HG02623 (cell line): Measurements from ENCODE around the gene SEMA4D.
A peak's percentile ranks its signal among the peaks of the same experiment; 100 is the strongest.

ENCODE experiments used
- ATAC-seq: cut with Tn5 transposase; IDR thresholded peaks from one replicate; pipeline ENCODE4 v1.9.1; 2021; ENCODE audit warnings: moderate library complexity; ENCODE audit not compliant: unreplicated experiment

SEMA4D gene

DNA sequence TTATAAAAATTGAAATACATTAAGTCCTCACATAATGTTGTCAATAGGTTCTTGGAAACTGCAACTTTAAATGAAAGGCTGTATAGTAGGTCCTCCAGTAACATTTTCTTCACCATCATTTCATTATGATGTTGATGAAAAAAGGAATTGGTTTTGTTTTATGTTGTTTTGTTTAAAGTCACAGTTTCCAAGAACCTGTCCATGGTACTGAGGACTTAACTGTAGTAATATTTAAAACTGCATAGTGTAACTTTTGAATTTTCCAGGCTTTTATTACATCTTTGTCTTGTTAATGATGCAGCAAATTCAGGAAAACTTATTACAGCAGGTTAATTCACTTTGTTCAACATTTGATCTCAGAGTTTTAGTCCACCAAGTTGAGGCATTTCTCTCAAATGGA, 168.0 kb downstream of the SEMA4D start:
- ATAC-seq, result no peak

DNA sequence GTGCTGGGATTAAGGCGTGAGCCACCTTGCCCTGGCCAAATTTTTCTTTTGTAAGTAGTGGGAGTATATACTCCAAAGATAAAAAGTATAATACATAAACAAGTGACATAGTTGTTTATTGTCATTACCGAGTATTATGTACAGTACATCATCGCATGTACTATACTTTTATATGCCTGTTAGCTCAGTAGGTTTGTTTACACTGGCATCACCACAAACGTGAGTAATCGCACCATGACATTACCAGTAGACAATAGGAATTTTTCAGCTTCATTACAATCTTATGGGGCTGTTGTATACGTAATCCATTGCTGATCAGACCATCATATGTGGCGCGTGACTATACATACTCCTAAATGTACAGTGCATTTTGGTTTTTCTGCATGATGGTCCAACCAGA, 169.8 kb downstream of the SEMA4D start:
- no peak for ATAC-seq

DNA sequence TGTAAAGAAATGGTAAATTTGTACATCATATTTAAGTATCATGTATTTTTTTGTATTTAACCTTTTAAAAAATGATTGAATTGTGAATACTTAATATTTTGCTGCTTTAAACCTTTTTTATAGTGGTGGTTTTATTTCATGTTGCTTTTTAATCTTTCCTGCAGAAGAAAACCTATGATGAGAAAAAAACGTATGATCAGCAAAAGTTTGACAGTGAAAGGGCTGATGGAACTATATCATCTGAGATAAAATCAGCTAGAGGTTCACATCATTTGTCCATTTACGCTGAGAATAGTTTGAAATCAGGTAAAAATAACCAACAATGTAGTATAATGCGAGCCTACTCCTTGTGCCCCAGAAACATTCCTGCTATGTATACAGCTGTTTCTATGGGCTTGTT, 172.2 kb downstream of the SEMA4D start:
- no peak for ATAC-seq

GRCh38 chr9:89323390-89323789, 174.5 kb downstream of the SEMA4D start:
- no peak for ATAC-seq

DNA sequence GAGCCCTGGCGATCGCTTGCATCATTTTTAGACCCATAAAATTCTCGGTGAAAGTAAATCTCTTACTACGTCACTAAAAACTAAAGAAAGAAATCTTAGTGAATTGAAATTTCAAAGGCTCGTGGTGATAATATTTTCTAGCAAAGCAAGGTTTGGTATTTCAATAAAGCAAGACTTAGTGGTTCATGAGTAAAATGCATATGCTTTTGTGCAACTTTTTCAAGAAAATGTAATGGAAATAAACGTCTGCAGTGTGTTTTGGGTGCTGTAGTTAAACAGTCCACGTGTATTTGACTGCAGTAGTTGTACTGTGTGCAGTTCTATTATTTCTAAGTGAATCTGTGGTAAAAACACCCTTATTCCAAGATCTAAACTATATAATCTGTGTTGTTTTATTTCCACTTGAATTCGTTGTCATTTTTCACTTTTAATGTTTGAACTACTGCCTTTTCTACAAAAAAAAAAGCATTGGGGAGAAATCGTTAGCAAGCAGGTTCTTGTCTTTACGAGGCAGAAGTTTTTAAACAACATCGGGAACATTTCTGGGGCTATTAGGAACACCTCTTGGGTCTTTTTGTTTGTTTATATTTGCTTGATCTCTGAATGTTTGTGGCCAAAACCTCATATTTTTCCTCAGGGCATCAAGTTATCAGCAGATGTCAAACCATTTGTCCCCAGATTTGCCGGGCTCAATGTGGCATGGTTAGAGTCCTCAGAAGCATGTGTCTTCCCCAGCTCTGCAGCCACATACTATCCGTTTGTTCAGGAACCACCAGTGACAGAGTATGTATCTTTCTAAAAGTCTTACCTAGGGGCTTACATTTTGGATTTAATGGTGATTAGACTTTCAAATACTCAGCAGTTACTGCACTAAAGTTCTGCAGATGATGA, 178.7 kb downstream of the SEMA4D start:
- no peak for ATAC-seq

GRCh38 chr9:89318123-89319014, 179.5 kb downstream of the SEMA4D start, which contains the start of gene SECISBP2:
SECISBP2 (plus strand) TSS chr9:89318500; CDS start chr9:89318577, 77 bp downstream.
- peak; percentile 88 for ATAC-seq

DNA sequence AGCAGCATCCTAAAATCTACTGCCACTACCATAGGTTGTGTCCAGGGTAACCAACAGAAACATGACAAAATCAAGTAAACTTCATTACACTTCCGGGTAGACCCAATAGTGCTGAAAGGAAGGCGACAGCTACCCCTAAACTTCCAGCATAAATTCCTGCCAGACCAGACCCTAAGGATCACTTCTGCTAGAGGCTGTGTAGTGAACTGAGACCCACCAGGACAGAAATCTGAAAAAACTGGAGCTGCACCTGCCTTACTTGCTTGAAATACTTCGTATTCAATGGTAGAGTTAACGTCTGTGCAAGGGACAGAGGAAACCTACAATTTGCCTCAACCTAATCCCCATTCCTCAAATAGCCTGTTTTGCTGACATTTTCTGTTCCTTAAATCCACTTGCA, 180.6 kb downstream of the SEMA4D start:
- ATAC-seq, result no peak

- no peak for ATAC-seq
These were observed 182.4 kb downstream of the SEMA4D start for GRCh38 chr9:89315482-89315881.

- ATAC-seq, result no peak
These were observed 183.0 kb downstream of the SEMA4D start for GRCh38 chr9:89314955-89315354.

DNA sequence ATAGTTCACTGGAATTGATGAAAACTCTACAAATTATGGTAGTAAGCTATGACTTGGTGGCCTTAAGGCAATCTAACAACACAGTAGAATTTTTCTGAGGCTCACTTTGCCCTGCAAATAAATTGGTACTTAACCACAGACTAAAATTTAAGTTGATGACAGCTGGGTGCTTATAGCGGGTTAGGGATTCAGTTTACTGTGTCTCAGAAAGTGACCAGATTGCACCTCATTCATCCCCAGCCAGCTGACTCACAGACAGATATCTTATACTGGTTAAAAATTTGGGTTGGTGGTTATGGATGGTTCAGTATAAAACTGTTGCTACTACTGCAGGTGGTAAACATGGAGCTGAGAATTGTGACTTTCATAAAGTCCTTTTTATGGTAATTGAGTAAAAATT, 184.1 kb downstream of the SEMA4D start:
- ATAC-seq, result no peak

DNA sequence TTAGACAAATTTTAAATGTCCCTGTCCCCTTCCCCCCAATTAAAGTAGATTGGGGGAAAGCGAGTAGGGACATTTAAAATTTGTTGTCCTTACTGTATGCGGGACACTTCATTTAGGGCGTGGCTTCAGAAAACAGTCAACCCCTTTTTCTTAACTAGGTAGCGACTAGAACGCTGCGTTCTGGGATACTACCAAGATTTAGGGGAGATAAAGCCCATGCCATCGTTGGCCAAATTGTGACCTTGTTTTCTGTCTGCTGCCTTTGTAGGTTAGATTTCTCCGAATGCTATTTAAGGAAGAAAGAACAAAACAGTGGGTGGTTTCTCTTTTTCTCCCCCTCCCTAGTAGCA, 185.7 kb downstream of the SEMA4D start:
- no peak for ATAC-seq

GRCh38 chr9:89311346-89312221, 186.3 kb downstream of the SEMA4D start:
- peak; percentile 0 for ATAC-seq
